CD1c-positive myeloid dendritic cell (primary cell): ENCODE results near the gene LDLRAD3.
A peak's percentile ranks its signal among the peaks of the same experiment; 100 is the strongest.

Experiments used
- DNase-seq: peaks from one replicate; pipeline ENCODE4 v3.0.0-alpha.2; 2016; ENCODE audit errors: extremely low spot score

The LDLRAD3 gene

DNA sequence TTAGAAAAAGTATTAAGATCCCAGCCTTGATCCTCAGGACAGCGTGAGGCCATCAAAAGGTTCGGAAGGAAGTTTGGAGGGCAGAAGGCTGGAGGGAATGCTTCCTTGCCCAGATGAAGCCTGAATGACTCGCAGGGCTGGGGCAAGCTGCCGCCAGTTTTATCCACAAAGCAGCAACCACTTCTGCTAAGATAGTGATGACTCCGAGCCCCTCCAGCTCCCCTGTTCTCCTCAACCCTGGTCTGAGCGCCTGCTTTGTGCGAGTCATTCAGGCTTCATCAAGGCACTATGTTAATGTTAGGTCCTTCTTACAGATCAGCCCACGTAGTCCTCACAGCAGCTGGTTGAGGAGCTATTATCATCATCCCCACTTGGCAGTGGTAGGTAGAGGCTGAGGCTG, 186.5 kb downstream of the LDLRAD3 start:
- no peak for DNase-seq

DNA sequence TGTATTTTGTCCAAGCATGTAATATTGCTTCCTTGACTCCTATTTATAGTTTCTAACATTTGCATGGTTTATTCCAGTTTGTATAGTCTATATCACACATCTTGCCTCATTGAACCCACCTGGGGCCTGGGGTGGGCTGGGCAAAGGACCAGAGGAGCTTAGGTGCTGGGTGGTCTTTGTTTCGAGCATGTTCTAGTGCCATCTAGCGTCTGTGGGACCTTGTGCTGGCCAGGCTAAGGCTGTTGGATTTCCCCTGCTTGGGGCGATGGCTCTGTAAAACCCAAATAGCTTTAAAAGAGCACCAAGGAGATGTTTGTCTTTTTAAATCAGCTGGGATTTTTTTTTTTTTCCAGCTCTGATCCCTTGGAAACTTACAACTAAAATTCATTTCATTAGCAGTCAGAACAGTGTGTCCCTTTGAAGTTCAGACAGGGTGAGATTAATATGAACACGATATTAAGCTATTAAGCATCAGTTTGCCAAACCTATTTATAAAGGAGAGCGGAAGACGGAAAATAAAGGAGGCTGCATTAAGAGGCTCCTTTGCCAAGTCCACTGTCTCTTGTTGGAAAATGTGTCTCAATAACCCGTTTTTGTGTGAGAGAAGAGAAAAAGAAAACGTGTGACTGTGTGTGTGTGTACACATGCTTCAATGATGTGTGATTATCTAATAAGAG, 188.0 kb downstream of the LDLRAD3 start:
- no peak for DNase-seq

DNA sequence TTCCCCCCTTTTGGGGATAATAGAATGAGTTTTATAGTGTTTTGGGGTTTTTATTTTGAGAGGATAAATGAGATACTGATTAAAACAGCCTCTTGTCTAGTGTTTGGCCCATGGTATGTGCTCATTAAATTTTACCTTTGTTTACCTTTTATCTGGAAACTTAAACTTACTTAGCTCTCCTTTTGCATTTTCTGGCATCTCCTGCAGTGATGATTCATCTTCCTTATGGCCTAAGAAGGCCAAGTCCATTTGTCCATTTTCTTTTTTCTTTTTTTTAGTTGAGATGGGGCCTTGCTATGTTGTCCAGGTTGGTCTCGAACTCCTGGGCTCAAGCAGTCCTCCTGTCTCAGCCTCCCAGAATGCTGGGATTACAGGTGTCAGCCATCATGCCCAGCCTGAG, 189.1 kb downstream of the LDLRAD3 start:
- no peak for DNase-seq

DNA sequence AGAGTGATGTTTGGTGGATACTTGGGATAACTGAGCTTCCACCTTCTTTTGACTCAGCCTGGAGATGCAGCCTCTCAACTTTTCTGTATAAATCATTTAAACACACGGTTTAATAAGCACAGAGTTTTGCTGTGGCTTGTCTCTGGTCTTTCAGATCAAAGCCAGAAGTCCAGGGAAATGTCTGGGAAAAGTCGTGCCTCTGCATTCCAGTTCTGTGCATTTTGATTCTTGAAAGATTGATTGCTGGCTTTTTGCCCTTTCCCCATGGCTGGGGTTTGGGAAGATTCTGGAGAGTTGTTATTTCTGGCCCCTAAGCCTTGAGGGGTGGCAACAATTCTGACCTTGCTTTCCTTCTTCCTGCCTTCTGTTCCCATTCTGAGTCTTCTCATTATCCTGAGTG, 191.2 kb downstream of the LDLRAD3 start:
- DNase-seq: no peak

DNA sequence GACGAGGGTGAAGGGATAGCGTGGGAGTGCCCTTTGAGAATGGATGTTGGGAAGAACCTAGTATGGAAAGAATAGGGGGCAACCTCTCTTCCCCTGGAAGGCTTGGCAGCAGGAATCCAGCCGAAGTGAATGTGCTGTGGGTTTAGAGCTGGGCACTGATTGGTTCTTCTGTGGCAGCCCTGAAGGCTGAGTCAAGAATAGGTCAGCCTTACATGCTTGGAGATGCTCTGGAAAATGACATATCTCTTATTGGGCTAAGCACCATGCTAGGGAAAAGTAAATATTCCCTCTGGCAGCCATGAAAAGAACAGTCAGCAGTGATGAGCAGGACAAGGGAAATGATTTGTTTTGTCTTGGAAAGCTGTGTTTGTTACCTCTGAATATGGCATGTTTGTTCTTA, 195.9 kb downstream of the LDLRAD3 start:
- DNase-seq: no peak

DNA sequence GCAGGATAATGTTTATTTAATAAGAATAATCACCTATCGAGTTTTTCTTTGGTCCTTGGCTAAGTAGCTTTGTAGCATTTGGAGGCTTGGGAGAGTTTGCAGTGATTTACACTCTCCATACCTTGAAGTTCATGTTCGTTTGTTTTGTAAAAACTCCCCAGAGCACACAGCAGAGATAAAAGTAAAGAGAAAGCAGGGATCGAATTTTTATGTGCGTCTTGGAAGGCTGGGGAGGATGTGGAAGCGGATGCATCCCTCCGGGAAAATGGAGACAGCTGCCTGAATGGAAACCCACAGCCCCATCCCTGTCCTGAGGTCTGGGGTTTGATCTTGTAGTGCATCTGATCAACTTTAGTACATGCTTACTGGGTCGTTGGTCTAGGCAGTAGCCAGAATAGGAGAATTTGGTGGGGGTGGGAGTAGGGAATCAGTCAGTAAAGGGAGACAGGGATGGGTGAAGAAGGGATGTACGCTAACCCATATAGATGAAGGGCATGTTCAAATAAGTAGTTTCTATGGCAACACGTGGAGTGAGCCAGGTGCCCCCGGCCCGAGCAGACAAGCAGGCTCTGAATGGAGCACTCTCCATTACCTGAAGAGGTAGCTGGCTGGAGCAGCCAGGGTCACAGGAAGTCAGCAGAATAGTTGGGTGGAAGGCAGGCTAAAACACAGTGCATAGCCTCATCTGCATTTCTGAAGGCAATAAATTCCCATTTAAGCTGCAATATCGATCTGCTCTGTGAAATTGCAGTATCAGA, 197.5 kb downstream of the LDLRAD3 start:
- DNase-seq: no peak

DNA sequence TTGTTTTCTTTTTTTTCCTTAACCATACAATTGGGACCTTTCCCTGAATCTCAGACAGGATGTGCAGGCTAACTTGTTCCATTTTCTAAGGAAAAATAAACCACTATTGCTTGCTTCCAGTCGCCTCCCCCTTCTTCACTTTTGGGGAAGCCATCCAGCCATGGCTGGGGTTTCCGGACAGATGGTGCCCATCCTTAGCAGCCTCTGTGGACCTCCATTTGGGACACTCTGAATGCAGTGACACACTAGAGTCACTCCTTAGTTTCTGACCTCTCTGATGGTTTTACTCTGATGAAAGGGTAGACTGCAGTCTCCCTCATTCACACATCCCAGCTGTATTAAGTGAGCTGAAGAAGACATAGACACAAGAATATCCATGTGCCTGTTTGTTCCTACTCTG, 198.1 kb downstream of the LDLRAD3 start:
- no peak for DNase-seq

DNA sequence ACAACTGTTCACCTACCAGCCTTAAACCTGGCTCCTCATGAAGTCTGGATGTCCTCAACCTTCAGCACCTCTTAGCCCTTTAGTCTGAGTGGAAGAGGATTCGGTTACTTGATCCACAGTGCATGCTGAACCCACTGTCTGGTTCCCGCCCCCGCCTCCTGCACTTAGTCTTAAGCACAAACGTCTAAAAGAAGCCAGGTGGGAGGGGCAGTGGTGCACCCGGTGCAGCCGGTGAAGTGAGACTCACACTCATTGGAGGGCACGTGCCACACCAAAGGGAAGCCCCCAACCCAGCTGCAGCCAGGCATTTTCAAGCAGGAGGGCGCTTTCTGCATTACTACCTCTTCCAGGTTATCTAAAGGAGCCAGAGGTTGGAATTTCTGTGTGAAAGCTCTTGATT, 198.6 kb downstream of the LDLRAD3 start:
- no peak for DNase-seq

DNA sequence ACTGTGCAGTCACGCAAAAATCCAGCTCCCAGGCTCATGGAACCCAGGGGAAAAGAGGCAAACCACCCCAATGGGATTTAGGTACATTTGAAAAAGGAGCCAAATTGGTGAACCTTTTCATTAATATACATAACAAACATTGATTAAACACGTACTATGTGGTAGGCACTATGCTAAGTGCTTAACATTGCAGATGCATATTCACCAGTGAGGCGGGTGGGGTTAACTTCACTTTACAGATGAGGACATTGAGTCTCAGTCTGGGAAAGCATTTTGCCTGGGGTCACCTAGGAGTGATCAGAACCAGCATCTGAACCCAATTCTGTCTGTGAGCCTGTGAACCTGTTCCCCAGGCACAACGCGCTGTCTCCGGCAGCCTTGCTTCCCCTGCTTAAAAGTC, 199.0 kb downstream of the LDLRAD3 start:
- no peak for DNase-seq

DNA sequence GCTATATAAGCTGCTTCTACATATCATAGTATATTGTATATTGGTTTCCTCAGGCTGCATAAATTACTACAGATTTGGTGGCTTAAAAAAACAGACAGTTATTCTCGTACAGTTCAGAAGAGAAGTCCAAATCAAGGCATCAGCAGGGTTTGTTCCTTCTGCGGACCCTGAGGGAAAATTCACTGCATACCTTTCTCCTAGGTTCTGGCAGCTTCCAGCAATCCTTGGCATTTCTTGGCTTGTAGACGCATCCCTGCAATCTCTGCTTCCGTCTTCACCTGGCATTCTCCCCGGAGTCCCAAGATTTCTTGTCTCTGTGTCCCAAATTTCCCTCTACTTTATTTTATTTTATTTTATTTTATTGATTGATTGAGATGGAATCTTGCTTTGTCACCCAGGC, 202.6 kb downstream of the LDLRAD3 start:
- no peak for DNase-seq

DNA sequence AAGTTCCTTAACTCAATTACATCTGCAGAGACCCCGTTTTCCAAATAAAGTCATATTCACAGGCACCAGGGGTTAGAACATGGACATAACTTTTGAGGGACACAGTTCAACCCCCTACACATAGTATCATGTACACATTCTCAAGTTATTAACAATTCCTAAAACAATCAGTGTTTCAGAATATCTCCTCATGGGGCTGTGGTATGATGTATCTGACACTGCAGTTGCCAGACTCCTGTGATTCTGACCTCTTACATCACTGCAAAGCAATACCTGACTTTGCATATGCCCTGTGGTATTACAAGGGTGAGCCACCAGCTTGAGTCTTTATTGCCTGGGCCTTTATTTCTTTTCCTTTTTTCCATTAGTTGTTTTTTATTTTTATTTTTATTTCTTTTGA, 203.6 kb downstream of the LDLRAD3 start:
- no peak for DNase-seq

DNA sequence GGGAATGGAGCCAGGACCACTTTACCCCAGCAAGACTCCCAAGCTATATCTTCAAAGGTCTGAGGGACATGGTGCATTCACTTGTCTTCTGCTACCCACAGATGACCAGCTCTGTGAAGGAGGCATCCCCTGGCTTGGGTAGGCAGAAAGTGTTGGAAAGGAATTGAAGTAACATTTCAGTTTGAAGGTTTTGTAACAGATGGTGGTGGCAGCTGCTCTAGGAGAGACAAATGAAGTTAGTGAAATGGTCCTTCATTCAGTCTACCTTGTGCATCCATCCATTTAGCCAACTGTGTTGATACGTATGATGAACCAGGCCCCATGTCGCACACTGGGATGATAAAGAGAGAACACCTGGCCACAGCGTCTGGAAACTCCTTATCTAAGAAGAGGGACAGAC, 204.8 kb downstream of the LDLRAD3 start:
- DNase-seq: no peak

DNA sequence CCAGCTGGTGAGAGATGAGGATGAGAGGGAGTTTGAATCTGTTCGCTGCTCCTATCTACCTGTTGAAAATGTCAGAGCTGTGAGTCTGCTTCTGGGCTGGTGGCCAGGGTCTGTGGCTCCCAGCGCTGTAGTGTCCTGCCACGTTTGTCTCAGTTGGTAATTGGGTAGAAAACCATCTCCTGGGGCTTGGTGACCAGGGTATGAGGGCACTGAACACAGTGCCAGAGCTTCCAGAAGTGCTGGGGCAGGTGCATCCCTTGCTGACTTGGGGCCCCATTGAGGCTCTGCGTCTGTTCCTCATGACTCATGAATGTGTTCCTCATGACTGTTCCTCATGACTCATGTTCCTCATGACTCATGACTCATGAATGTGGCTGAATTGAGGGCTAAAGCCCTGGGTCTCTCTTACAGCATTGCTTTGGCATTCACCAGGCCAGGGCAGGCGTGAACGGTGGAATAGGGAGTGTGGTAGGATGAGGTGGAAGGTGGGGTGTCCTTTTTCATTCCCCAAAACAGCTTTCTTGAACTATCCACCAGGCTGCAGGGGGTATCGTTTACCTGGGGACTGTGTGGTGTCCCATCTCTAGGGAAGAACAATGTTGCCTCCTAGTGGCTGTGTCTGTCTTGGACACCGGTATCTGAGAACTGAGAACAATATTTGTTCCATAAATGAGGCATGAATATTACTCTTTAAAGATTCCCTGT, 205.8 kb downstream of the LDLRAD3 start:
- DNase-seq: peak; percentile 93

DNA sequence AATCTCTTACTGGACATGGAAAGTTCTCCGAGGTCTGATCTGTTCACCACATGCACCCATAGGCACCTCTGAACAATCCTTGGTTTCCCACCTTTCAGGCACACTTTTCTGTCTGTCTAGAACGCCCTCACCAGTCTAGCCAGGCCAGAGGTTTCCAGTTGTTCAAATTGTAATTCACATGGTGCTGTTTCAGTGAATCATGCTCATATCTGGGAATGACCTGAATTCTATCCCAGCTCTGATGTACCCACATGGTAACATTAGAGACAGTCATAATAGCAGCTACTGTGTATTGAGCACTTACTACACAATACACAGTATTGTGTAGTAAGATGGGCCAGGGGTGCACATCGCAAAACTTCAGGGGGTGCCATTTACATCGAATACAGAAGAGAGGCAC, 207.1 kb downstream of the LDLRAD3 start:
- DNase-seq: no peak

DNA sequence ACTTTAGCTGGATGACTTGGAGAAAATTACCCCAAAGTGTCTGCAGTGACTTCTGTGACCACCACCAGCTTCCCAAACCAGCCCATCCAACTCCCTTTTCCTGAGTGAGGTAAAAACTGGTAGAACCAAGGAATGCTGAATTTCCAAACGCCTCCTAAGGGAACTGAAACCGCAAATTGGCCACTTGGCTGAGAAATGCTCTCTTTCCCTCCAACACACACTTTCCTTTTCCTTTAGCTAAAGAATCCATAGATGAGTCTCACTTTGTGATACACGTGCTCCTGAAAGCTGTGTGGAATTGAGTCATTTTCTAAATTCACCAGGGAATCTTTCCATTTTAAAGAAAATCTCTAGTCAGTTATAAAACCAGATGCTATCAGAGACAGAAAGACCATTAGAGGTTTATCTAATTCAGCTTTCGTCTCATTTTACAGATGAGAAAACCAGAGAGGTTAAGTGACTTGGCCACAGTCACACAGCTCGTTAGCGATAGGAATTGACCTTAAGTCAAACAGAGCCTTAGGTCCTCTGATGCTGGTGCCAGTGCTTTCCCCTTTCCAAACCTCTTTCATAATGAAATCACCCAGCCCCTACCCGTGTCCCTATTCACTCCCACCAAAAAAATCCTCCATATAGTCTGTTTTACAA, 208.2 kb downstream of the LDLRAD3 start:
- DNase-seq: peak; percentile 29

DNA sequence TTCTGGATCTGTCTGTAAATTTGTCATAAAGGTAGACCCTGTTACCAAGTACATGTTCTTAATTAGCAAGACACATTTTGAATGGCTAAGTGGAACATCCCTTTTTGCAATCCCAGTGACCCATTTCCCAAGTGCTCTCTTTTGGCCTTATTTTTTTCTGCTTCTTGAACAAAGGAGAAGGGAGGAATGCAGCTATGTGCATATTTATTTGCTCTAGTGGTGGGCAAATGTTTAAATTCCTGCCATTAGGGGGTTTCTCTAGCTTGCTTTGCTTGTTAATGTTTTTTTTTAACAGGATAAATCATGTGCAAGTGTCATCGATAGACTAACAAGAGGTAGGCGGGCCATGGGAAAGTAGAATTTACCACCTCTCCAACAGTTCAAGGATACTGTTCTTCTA, 209.7 kb downstream of the LDLRAD3 start:
- no peak for DNase-seq

DNA sequence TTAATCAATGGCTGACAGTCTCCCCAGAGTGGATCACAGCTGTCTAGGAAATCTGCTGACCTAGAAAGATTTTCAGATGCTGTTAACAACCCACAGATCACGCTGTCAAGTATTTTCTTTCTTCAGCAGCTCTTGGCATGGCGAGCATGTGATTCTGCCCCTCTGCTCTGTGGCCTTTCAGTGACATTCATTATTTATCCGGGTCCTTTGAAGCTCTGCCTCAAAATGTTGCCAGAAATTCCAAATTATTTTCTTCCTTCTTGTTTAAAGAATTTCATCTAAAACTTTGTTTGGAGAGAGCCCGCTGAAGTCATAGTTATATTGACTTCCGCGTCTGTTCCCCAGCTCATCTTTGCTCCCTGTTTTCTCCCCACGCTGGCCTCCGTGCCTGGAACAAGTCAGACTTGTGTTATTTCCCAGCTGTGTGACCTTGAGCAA, 211.3 kb downstream of the LDLRAD3 start:
- no peak for DNase-seq

DNA sequence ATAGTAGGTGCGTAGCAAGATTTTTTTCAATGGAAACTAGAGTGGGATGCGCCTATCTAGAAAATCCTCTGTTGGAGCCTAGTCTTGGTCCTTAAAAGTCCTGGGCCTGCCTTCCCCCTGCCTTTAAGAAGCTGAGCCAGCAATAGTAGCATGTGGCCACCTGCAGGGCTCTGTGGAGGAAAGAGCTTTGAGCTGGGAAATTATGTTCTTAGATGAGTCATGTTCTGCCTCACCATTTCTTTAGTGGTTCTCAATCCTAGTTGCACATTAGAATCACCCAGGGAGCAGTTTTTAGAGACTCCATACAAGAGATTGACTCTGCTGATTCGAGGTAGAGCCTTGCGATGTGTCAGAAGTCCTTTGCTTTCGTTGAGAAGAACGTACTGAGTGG, 211.9 kb downstream of the LDLRAD3 start:
- no peak for DNase-seq

DNA sequence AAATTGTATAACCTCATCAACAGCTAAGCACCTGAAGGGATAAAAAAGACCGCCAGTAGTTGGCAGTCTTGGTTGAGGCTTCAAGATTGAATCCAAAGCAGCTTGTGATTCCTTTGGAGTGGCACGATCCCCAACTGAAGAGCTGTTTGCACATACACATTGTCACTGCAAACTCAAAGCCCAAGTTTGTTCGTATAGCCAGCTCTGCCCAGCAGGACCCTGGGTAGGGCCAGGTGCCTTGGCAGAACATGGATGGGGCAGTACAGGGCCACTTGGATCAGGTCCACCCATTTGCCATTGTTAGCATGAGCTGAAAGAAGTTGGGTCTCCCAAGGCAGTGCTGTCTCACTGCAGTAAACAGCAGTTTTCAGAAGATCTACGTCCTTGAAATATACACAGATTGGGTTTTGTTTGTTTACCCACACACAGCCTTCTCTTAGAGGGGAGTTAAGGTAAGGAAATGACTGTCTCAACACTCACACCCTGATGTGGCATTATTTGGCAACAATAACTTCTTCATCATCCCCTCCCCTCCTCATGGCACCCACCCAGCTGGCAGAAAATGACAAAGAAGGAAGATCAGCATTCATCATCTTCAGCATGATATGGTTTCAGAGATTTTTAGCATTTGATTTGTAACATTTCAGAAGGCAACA, 212.4 kb downstream of the LDLRAD3 start:
- no peak for DNase-seq

DNA sequence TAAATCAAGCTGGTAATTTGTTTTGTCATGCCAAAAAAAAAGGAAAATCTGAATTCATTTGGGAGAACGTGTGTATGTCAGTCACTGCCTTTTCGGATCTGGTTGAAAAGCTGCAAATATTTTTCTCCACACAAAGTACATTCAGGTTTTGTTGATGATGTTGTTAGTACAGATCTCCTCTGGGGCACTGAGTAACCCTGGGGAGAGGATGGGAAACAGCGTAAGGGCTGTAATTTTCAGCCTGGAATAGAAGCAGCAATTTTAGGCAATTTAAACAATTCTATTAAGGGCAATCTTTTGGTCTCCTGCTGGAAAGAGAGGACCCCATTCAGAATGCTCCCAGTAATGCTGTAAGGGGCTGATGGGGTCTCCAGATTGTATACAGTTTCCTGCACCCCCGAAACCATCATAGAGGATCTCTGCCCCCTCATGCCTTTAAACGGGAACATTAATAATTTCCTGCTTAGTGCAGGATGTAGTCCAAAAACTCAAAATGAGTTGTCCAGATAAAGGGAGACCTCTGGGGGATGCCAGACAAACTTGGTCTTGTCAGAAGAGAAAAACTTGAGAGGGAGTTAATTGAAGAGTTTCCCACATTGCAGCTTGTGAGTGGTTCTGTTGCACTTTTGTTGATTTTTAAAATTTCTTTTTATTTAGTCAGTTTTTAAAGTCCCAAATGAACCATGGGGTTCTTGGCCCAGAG, 213.1 kb downstream of the LDLRAD3 start:
- DNase-seq: no peak

DNA sequence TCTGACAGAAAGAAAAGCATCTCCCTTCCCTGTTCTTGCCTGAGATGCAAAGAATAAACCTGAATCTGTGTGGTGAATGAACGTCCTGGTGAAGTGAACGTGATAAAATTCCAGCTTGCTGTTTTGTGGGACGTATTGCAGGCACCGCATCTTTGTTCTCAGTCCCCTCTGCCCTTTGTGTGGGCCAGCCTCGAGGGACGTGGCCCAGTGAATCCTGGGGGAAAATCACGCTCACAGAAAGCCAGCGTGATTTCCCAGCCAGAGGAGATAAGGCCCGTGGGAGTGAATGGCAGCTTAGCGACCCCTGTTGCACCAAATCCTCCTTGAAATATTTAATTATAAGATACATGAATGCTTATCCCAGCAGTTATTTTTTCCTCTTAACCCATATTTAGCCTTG, 216.2 kb downstream of the LDLRAD3 start:
- no peak for DNase-seq
